Transverse colon (tissue), 4 donors: ENCODE results near the gene UQCRHL.

ENCODE experiments used
- CTCF ChIP-seq, 5 experiments: fragments of 200-600 bp in 3 of 5; fragments of 450-650 bp in 2 of 5; sonication (generic) in 3 of 5; IDR thresholded peaks; 1 replicate in 2 of 5; 2 replicates in 3 of 5; pipeline ENCODE4 v1.5.1; 2016 to 2017; ENCODE audit warnings: antibody characterized with exemption in 5 of 5, inconsistent platforms in 3 of 5, mild to moderate bottlenecking in 2 of 5, moderate library complexity in 1 of 5
- EP300 ChIP-seq: sonication (generic); formaldehyde crosslinking; IDR thresholded peaks from one replicate; pipeline ENCODE4 v1.6.1; 2017; ENCODE audit warnings: antibody characterized with exemption, low read depth
- POLR2A ChIP-seq: fragments of 450-650 bp; IDR thresholded peaks from one replicate; pipeline ENCODE4 v1.6.1; 2016; ENCODE audit warnings: antibody characterized with exemption, mild to moderate bottlenecking, moderate library complexity
- POLR2AphosphoS5 ChIP-seq, 3 donors: sonication (generic); formaldehyde crosslinking; IDR thresholded peaks; one replicate each; pipeline ENCODE4 v1.6.1; 2016; ENCODE audit warnings: antibody characterized with exemption in 3 of 3

GRCh38 chr1:15852036-15852827 lies 44.8 kb upstream of the UQCRHL start:
- TF ChIP-seq CTCF (IDR thresholded peaks at IDR 0.05), result no peak
- no peak for TF ChIP-seq POLR2AphosphoS5 (IDR thresholded peaks at IDR 0.05)
- TF ChIP-seq POLR2A, result no peak
- no peak for TF ChIP-seq EP300
